ENCODE results near the gene DRC1. TPM values are rescaled to one million over a fixed set of nuclear protein-coding genes. Genes with fewer than 3 reads are reported as not detected.
A peak's percentile ranks its signal among the peaks of the same experiment; 100 is the strongest.

Gene DRC1
- total RNA-seq, 1 experiment from 2014 or later: 0.20 TPM

- in situ Hi-C loops (cut with HindIII; ENCODE audit: low pct_unique_long_range_greater_than_20kb, low sequenced_read_pairs): no loop called here
- DNase-seq (ENCODE audit: low read depth): no peak
These were observed 98.7 kb downstream of the DRC1 start for GRCh38 chr2:26500406-26500805.

- in situ Hi-C loops (cut with HindIII; ENCODE audit: low pct_unique_long_range_greater_than_20kb, low sequenced_read_pairs): no loop called here
- peak; percentile 85 for DNase-seq (ENCODE audit: low read depth)
These were observed 101.6 kb downstream of the DRC1 start for GRCh38 chr2:26503231-26503880.

GRCh38 chr2:26504002-26504401, 102.3 kb downstream of the DRC1 start:
- in situ Hi-C loops (cut with HindIII; ENCODE audit: low pct_unique_long_range_greater_than_20kb, low sequenced_read_pairs): no loop called here

GRCh38 chr2:26506279-26506678, 104.6 kb downstream of the DRC1 start:
- no peak for DNase-seq (ENCODE audit: low read depth)

More at GRCh38 chr2:26504002-26504401, 102.3 kb downstream of the DRC1 start:
- no peak for DNase-seq (ENCODE audit: low read depth)

More at GRCh38 chr2:26506279-26506678, 104.6 kb downstream of the DRC1 start:
- in situ Hi-C loops (cut with HindIII; ENCODE audit: low pct_unique_long_range_greater_than_20kb, low sequenced_read_pairs): no loop called here

Other genes starting within 250 kb of the DRC1 start
- gene GAREM2, start 228.8 kb upstream of the DRC1 start, total RNA-seq (2014; rRNA removed; shearing (Covaris generic); ENCODE audit: low replicate concordance): 3.0 and 3.6 TPM in 2 replicates
- 218 and 229 TPM in 2 replicates for gene HADHA, start 157.3 kb upstream of the DRC1 start, total RNA-seq (2014; rRNA removed; shearing (Covaris generic); ENCODE audit: low replicate concordance)
- 14.7 and 30.8 TPM in 2 replicates for gene HADHB, start 157.0 kb upstream of the DRC1 start, total RNA-seq (2014; rRNA removed; shearing (Covaris generic); ENCODE audit: low replicate concordance)
- 15.3 and 19.0 TPM in 2 replicates for gene SELENOI, start 55.8 kb upstream of the DRC1 start, total RNA-seq (2014; rRNA removed; shearing (Covaris generic); ENCODE audit: low replicate concordance)
- gene ADGRF3, start 55.1 kb upstream of the DRC1 start, total RNA-seq (2014; rRNA removed; shearing (Covaris generic); ENCODE audit: low replicate concordance): 0.23 and 0.68 TPM in 2 replicates
- not detected in 2 replicates for gene OTOF, start 76.2 kb downstream of the DRC1 start, total RNA-seq (2014; rRNA removed; shearing (Covaris generic); ENCODE audit: low replicate concordance)
- not detected in 2 replicates for gene CIB4, start 239.4 kb downstream of the DRC1 start, total RNA-seq (2014; rRNA removed; shearing (Covaris generic); ENCODE audit: low replicate concordance)